ENCODE data around the gene PPP1R26. TPM values are rescaled to one million over a fixed set of nuclear protein-coding genes. Genes with fewer than 3 reads are reported as not detected.

PPP1R26 gene
- total and polyA plus RNA-seq, 9 of the 15 experiments (the other 6 are each of a cell fraction or from before 2014, with no cell fraction given): 0.77 to 26.8 (median 9.3) TPM

DNA sequence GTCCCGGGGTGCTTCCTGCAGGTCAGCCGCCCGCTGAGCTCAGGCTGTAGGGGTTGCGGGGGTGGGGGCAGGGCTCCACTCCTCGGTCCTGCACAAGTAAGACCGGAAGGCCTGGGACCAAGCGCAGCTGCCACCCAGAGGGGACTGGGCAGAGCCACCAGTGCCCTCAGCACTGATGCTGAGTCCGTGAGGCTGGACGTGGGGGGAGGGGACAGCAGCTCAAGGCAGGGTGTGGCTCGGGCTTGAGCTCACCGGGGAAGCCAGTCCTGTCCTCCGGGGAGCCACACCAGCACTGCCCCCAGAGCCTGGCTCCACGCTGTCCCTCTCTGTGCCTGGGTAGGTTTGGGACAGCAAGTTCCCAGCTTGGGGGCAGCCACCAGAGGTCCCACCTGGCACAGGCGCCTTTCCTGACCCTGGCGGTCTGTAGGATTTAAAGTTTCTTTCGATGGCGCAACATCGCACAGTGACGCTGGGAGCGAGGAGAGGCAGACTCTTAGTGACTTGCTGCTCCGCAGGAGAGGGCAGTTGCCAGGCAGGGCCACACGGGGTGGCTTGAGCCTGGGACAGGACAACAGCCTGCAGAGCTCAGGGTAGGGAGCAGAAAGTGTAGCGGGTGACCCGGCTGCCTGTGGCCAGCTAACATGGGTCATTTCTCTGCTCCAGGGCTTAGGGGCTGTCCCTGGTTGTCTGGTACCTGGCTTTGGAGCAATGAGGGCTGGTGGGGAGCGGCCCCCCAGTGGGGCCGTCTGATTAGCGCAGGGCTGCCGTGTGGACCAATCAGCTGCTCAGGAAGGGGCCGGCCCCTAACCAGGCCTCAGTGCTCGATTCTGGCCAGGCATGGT, 47.4 kb downstream of the PPP1R26 start (continued):
- TF ChIP-seq, protein P1, sequence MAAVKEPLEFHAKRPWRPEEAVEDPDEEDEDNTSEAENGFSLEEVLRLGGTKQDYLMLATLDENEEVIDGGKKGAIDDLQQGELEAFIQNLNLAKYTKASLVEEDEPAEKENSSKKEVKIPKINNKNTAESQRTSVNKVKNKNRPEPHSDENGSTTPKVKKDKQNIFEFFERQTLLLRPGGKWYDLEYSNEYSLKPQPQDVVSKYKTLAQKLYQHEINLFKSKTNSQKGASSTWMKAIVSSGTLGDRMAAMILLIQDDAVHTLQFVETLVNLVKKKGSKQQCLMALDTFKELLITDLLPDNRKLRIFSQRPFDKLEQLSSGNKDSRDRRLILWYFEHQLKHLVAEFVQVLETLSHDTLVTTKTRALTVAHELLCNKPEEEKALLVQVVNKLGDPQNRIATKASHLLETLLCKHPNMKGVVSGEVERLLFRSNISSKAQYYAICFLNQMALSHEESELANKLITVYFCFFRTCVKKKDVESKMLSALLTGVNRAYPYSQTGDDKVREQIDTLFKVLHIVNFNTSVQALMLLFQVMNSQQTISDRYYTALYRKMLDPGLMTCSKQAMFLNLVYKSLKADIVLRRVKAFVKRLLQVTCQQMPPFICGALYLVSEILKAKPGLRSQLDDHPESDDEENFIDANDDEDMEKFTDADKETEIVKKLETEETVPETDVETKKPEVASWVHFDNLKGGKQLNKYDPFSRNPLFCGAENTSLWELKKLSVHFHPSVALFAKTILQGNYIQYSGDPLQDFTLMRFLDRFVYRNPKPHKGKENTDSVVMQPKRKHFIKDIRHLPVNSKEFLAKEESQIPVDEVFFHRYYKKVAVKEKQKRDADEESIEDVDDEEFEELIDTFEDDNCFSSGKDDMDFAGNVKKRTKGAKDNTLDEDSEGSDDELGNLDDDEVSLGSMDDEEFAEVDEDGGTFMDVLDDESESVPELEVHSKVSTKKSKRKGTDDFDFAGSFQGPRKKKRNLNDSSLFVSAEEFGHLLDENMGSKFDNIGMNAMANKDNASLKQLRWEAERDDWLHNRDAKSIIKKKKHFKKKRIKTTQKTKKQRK (IDR thresholded peaks at IDR 0.05; ENCODE audit: borderline replicate concordance, low read depth, low read length): no peak
- TF ChIP-seq, protein P2, sequence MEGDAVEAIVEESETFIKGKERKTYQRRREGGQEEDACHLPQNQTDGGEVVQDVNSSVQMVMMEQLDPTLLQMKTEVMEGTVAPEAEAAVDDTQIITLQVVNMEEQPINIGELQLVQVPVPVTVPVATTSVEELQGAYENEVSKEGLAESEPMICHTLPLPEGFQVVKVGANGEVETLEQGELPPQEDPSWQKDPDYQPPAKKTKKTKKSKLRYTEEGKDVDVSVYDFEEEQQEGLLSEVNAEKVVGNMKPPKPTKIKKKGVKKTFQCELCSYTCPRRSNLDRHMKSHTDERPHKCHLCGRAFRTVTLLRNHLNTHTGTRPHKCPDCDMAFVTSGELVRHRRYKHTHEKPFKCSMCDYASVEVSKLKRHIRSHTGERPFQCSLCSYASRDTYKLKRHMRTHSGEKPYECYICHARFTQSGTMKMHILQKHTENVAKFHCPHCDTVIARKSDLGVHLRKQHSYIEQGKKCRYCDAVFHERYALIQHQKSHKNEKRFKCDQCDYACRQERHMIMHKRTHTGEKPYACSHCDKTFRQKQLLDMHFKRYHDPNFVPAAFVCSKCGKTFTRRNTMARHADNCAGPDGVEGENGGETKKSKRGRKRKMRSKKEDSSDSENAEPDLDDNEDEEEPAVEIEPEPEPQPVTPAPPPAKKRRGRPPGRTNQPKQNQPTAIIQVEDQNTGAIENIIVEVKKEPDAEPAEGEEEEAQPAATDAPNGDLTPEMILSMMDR (IDR thresholded peaks at IDR 0.05 in 2 of 3, conservative IDR thresholded peaks at IDR 0.05 in 1 of 3; ENCODE audit: insufficient read depth in 2 of 3, low read depth in 1 of 3, low read length in 3 of 3): peak in 1 of 3 experiments; percentile 14; a peak in 1 of 6 replicates
- TF ChIP-seq FIP1L1 (IDR thresholded peaks at IDR 0.05; ENCODE audit: low read depth, low read length, poor library complexity, severe bottlenecking): peak; percentile 14
- TF ChIP-seq NBN (IDR thresholded peaks at IDR 0.05; ENCODE audit: low read depth): no peak
- TF ChIP-seq PBX2 (CRISPR knock-in tag; IDR thresholded peaks at IDR 0.05; ENCODE audit: low read depth): no peak
- TF ChIP-seq PBX2 (tag; conservative IDR thresholded peaks at IDR 0.05; ENCODE audit: low read depth): no peak
- TF ChIP-seq KDM2B (CRISPR knock-in tag; IDR thresholded peaks at IDR 0.05): no peak
- TF ChIP-seq TAF1 (IDR thresholded peaks at IDR 0.05; ENCODE audit: control insufficient read depth, extremely low read depth, insufficient read depth, low read length, severe bottlenecking): no peak
- no peak for TF ChIP-seq ARID2 (IDR thresholded peaks at IDR 0.05)
- no peak for TF ChIP-seq YBX1 (IDR thresholded peaks at IDR 0.05)
- TF ChIP-seq MAZ (CRISPR knock-in tag; conservative IDR thresholded peaks at IDR 0.05 in 1 of 2, IDR thresholded peaks at IDR 0.05 in 1 of 2): 0 out of 4 replicates have a peak, but pooled peaks of 1 of the 2 experiments have one; percentile 17
- TF ChIP-seq, protein P3, sequence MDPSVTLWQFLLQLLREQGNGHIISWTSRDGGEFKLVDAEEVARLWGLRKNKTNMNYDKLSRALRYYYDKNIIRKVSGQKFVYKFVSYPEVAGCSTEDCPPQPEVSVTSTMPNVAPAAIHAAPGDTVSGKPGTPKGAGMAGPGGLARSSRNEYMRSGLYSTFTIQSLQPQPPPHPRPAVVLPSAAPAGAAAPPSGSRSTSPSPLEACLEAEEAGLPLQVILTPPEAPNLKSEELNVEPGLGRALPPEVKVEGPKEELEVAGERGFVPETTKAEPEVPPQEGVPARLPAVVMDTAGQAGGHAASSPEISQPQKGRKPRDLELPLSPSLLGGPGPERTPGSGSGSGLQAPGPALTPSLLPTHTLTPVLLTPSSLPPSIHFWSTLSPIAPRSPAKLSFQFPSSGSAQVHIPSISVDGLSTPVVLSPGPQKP (CRISPR knock-in tag; IDR thresholded peaks at IDR 0.05): no peak

All from K562 (cell line).